Lower lobe of right lung (tissue), 2 donors: ENCODE results near the gene NTF4. TPM values are rescaled to one million over a fixed set of nuclear protein-coding genes. Genes with fewer than 3 reads are reported as not detected.
A peak's percentile ranks its signal among the peaks of the same experiment; 100 is the strongest.

ENCODE experiments used
- ATAC-seq, 2 donors: fragments of 200-7000 bp; cut with Tn5 transposase; one replicate each; pipeline ENCODE4 v1.9.1; 2020 to 2022; ENCODE audit warnings: mild to moderate bottlenecking in 2 of 2, moderate library complexity in 2 of 2
- DNase-seq: peaks from one replicate; pipeline ENCODE4 v3.0.0-alpha.2; 2020
- H3K27ac ChIP-seq: fragments of 200-600 bp; one replicate; pipeline ENCODE4 v1.8.0; 2022
- H3K27me3 ChIP-seq: fragments of 200-600 bp; one replicate; pipeline ENCODE4 v1.8.0; 2022; ENCODE audit warnings: low read depth
- H3K36me3 ChIP-seq: fragments of 200-600 bp; one replicate; pipeline ENCODE4 v1.8.0; 2022; ENCODE audit warnings: mild to moderate bottlenecking
- H3K4me1 ChIP-seq: fragments of 200-600 bp; one replicate; pipeline ENCODE4 v1.8.0; 2022
- H3K4me3 ChIP-seq: fragments of 200-600 bp; one replicate; pipeline ENCODE4 v1.8.0; 2022; ENCODE audit warnings: mild to moderate bottlenecking
- H3K9me3 ChIP-seq: fragments of 200-600 bp; one replicate; pipeline ENCODE4 v1.8.0; 2022
- intact Hi-C: fragments of 100-400 bp; cut with DNase I; formaldehyde crosslinking; loops from one replicate; pipeline ENCODE4 v1.11.0; 2022
- total RNA-seq: library from RNA; stranded (reverse); fragmentation: NEBNext Ultra II Directional; extraction: Animal tissue kit (Norgen Biotek cat#: 25700); gene quantifications from one replicate; pipeline ENCODE4 v1.2.1, GENCODE V29; 2021
- TF ChIP-seq, protein P1 (sequence below): fragments of 200-600 bp; IDR thresholded peaks from one replicate; pipeline ENCODE4 v1.8.0; 2022; ENCODE audit warnings: antibody characterized with exemption, mild to moderate bottlenecking
- donor health status: DM: no; HTN: yes; CAD: no; lungs with severe emphysema.

Gene NTF4
- total RNA-seq, 1 donor from 2014 or later: 3.1 TPM

DNA sequence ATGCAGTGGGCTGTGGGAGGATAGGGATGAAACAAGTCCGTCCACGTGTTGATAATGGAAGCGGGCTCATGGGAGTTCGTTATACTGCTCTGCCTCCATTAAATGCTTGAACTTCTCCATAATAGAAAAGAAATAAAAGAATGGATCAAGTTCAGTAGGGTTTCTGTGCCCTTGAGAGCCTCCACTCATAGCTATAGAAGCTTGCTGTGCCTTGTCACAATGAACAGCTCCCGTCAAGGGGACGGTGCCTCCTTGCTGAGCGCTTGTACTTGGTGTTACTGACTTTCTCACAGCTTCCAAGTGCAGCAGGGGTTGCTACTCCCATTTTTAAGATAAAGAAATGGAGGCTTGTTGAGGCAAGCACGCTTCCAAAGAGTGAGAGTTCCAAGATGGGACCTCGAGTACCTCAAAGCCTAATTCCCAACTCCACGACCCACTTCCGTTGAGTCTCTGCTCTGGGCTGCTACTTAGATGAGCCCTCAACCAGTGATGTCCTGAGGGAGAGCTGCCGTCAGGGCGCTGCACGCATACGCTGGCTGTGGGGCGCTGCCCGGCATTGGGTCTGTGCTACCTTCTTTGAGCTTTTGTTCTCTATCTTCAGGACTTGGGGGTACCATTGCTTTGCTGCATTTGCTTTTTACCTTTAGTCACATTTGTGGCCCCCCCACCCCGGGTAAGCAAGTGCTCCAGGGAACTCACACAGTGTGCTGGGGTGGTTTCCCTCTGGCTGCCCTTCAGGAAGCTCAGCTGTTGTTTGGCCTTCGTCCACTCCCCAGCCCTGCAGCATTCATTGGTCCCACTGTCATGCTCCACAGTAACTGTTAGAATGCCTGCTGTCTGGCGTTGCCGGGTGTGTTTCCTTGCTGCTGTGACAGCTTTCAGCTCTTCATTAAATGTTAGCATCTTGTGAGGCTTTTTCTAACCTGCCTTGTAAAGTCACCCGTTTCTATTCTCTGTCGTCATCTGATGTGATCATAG lies 30.2 kb upstream of the NTF4 start:
- ATAC-seq: no peak
- intact Hi-C loops: loop anchor here (5.0 kb wide), 1 partner anchor 113 kb away; no protein-coding TSS in a partner anchor
- peaks cover 8% of the 10 kb centered on the region for H3K4me1 ChIP-seq
- no peaks in the 10 kb centered on the region for H3K27me3 ChIP-seq
- TF ChIP-seq, protein P1, sequence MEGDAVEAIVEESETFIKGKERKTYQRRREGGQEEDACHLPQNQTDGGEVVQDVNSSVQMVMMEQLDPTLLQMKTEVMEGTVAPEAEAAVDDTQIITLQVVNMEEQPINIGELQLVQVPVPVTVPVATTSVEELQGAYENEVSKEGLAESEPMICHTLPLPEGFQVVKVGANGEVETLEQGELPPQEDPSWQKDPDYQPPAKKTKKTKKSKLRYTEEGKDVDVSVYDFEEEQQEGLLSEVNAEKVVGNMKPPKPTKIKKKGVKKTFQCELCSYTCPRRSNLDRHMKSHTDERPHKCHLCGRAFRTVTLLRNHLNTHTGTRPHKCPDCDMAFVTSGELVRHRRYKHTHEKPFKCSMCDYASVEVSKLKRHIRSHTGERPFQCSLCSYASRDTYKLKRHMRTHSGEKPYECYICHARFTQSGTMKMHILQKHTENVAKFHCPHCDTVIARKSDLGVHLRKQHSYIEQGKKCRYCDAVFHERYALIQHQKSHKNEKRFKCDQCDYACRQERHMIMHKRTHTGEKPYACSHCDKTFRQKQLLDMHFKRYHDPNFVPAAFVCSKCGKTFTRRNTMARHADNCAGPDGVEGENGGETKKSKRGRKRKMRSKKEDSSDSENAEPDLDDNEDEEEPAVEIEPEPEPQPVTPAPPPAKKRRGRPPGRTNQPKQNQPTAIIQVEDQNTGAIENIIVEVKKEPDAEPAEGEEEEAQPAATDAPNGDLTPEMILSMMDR: no peak
- peaks cover 100% of the 10 kb centered on the region for H3K36me3 ChIP-seq
- no peak overlapping the region for H3K4me3 ChIP-seq
- DNase-seq: no peak
- H3K27ac ChIP-seq: no peak overlapping the region
- no peaks in the 10 kb centered on the region for H3K9me3 ChIP-seq

DNA sequence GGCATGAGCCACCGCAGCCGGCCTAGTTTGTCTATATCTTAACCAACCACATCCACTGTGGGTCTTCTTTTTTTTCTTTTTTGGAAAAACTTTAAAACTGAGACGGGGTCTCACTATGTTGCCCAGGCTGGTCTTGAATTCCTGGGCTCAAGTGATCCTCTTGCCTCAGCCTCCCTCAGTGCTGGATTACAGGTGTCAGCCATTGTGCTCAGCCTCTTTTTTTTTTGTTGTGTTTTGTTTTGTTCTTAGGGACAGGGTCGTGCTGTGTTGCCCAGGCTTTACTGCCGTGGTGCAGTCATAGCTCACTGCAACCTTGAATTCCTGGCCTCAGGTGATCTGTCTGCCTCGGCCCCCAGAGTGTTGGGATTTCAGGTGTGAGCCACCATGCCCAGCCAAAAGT lies 28.1 kb upstream of the NTF4 start:
- intact Hi-C loops: no loop called here
- H3K27me3 ChIP-seq: no peaks in the 10 kb centered on the region
- no peak overlapping the region for H3K4me3 ChIP-seq
- DNase-seq (no peak), ATAC-seq (no peak)
- TF ChIP-seq, protein P1: no peak
- no peak overlapping the region for H3K27ac ChIP-seq
- H3K36me3 ChIP-seq: peaks cover 95% of the 10 kb centered on the region
- H3K9me3 ChIP-seq: no peaks in the 10 kb centered on the region
- H3K4me1 ChIP-seq: peaks cover 6% of the 10 kb centered on the region

DNA sequence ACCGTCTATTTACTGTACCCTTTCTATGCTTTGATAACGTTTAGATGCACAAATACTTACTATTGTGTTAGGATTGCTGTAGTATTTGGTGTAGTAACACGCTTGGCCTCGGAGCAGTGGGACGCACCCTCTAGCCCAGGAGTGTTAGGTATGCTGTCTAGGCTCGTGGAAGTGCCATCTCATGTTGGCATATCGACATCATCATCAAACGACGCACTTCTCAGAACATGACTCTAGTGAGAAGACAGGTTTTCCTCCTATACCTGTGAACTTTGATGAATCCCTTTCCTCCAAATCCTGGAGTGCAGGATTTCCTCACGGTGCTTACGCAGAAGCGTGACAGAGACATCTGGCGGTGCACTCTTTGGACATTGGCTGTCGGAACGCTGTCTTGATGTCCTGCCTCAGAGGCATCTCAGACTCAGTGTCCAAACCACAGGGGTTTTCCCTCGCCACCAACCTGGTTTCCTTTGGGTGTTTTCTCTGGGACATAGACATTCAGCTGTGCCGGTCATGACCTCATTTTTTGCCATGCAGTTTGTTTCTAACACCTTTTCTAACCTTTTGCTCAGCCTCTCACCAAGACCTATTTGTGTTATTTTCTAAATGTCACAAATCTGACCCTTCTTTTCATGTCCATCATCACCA lies 26.9 kb upstream of the NTF4 start:
- Histone ChIP-seq H3K9me3 (no peaks in the 10 kb centered on the region), H3K4me1 (peaks cover 11% of the 10 kb centered on the region), H3K27ac (no peak overlapping the region), H3K27me3 (no peaks in the 10 kb centered on the region), H3K36me3 (peaks cover 94% of the 10 kb centered on the region), H3K4me3 (no peak overlapping the region)
- no peak for ATAC-seq
- intact Hi-C loops: no loop called here
- TF ChIP-seq, protein P1: no peak
- DNase-seq: no peak

DNA sequence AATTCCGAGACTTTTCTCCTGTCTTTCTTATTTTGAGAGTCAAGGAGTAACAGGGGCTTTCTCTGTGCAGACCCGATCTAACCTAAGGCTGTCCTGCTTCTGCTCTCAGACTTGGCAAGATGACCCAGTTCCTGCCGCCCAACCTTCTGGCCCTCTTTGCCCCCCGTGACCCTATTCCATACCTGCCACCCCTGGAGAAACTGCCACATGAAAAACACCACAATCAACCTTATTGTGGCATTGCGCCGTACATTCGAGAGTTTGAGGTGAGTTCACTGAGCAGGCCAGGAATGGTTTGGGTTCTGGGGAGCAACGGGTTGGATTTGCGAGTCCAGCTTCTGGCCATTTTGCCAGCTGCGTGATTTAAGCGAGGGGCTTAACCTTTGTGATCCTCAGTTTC lies 21.7 kb upstream of the NTF4 start:
- H3K9me3 ChIP-seq: no peaks in the 10 kb centered on the region
- H3K27me3 ChIP-seq: no peaks in the 10 kb centered on the region
- peak overlapping the region; percentile 100 for H3K4me3 ChIP-seq
- no peak for ATAC-seq
- peaks cover 23% of the 10 kb centered on the region for H3K4me1 ChIP-seq
- no peak for DNase-seq
- peak overlapping the region; percentile 88 for H3K27ac ChIP-seq
- intact Hi-C loops: no loop called here
- H3K36me3 ChIP-seq: peaks cover 43% of the 10 kb centered on the region
- TF ChIP-seq, protein P1: no peak

DNA sequence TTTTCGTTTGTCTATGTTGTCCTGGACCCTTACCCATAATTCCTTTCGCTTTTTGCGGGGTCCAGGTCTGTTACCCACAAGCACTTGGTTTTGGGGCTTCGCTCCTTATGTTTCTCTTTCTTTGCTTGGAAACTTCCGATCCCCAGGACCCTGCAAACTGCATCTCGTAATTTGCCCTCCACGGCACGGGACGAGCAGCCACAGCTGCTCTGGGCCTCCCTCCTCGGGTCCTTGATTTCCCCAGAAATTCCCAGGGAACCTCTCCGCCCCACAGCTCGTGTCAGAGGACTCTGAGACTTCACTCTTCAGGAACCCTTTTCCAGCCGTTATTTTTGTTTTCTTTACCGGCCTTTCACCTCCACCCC lies 21.2 kb upstream of the NTF4 start:
- no peaks in the 10 kb centered on the region for H3K27me3 ChIP-seq
- intact Hi-C loops: no loop called here
- peaks cover 38% of the 10 kb centered on the region for H3K36me3 ChIP-seq
- peak overlapping the region; percentile 100 for H3K4me3 ChIP-seq
- H3K9me3 ChIP-seq: no peaks in the 10 kb centered on the region
- ATAC-seq (no peak), DNase-seq (no peak)
- H3K27ac ChIP-seq: peak overlapping the region; percentile 88
- peaks cover 23% of the 10 kb centered on the region for H3K4me1 ChIP-seq
- TF ChIP-seq, protein P1: no peak
